Right lobe of liver (tissue), 4 donors: ENCODE measurements around the gene ATXN1.
"Not testable (repeated sequence)": the region's sequence is repeated elsewhere in the genome, so short reads cannot be mapped to it uniquely, and the experiment has no call there.

Experiments
- CTCF ChIP-seq, 4 donors: fragments of 200-600 bp in 3 of 4; fragments of 450-650 bp in 1 of 4; IDR thresholded peaks; one replicate each; pipeline versions ENCODE4 v1.5.1 to v1.8.0; 2016 to 2022; ENCODE audit warnings: antibody characterized with exemption in 4 of 4, mild to moderate bottlenecking in 2 of 4
- POLR2A ChIP-seq: fragments of 450-650 bp; IDR thresholded peaks from one replicate; pipeline ENCODE4 v1.6.1; 2017; ENCODE audit warnings: antibody characterized with exemption, mild to moderate bottlenecking
- donor health status: DM: no; HTN: no; CAD: no.
- donor health status: DM: no; HTN: no; CAD: no.
- donor health status: DM: no; HTN: yes; CAD: no.

GRCh38 chr6:16263464-16264099 lies 497.7 kb downstream of the ATXN1 start:
- not testable (repeated sequence) for TF ChIP-seq CTCF (IDR thresholded peaks at IDR 0.05); POLR2A
